ENCODE measurements around the gene UGCG.
"Not testable (repeated sequence)": the region's sequence is repeated elsewhere in the genome, so short reads cannot be mapped to it uniquely, and the experiment has no call there.

UGCG gene

DNA sequence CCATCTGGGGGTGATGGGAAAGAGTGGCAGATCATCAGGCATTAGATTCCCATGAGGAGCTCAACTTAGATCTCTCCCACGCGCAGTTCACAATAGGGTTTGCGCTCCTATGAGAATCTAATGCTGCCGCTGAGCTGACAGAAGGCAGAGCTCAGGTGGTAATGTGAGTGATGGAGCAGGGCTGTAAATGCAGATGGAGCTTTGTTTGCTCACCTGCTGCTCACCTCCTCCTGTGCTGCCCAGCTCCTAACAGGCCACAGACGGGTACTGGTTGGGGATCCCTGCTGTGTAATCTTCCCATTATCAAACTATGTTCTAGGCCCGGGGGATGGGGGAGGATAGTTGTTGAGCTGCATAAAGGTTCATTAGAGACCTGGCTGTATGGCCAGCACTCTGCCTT, 58.4 kb downstream of the UGCG start:
- DNase-seq (ENCODE audit: low spot score): no peak

DNA sequence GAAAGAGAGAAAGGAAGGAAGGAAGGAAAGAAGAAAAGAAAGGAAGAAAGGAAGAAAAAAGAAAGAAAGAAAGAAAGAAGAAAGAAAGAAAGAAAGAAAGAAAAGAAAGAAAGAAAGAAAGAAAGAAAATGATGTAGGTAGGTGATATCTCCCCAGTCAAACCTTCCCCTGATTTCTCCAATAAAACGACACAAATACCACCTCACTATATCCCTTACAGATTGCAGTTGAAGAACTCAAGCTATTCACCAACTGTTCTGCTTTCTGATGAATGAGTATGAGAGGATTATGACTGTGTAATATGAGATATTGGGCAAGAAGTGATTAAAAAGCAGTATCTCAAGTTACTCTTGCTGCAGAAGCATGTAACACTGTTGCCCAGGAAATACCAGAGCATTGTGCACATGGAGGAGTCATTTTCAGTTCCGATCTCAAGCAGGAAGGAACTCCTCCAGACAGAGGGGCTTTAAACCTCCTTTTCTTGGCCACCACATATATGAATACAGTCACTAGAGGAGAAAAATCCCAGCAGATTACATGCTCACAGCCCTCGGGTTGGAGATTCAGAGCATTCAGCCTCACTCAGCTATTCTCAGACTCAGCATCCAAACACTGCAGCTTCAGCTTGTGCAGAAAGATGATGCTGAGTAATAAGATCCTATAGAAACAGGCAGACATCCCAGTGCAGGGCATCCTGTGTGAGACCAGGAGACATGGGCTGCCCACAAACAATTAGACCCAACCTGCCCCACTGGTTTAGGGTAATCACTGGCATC, 61.4 kb downstream of the UGCG start:
- DNase-seq (ENCODE audit: low spot score): peak; percentile 18

DNA sequence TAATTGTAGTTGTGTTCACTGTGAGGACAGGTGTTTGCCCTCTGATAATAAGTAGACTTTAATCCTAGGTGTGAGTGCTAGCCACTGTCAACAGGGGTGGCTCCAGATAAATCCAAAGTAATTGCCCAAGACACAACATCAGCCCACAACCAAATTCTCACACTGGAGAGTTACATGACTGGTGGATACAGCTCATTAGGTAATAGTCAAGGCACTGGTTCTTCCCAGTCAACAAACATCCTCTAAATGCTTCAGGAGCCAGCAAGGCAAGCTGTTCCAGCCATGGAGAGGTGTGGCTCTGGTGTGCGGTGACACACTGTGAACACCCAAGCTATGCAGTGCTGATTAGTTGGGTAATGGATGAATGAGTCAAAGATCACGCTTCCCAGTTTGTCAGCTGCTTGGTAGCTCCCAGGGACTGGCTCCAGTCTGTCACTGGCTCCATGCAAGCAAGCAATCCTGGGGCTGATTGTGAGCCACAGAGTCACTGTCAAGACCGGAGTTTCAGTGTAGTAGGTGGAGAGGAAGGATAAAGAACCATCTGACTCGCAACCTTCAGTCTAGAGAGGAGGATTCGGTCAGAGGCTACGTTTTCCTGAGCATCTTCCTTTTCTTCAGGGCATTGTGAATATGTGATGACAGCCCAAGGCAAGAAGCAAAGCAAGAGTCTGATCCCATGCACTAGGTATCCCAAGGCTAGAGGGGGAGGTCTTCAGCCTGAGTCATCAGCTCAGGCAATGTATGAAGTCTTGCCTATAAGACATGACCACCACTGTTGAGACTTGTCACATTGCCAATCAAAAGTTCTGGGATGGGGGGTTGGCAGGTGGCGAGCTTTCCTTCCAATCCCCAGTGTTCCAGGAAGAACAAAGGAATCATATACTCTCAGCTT, 63.1 kb downstream of the UGCG start:
- no peak for DNase-seq (ENCODE audit: low spot score)

DNA sequence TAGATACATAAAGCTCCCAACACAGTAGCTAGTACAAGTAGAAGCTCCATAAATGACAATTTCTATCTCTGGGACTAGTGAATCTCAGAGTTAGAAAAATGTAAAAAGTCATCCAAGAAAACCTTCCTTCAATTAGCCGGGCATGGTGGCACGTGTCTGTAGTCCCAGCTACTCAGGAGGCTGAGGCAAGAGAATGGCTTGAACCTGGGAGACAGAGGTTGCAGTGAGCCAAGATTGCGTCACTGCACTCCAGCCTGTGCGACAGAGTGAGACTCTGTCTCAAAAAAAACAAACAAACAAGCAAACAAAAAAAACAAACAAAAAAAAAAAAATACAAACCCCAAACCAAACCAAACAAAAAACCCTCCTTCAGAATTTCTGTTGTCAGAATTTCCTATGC, 63.9 kb downstream of the UGCG start:
- DNase-seq (ENCODE audit: low spot score): not testable (repeated sequence)

DNA sequence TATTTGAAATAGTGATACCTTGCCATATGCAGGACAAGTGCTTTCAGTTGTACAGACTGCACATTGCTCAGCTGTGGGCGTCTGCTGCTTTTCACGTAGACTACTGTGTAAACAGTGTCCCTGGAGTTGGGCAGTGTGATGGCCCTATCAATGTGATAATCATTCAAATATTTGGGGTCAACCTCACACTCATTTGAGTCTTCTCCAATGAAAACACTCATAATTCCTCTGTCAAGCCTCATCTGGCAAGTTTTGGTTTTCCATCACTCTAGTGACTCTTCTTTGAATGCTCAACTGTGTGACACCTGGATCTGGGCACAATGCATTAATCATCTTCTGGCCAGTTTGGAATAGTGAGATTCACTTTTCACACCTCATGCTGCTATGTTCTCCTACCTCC, 64.4 kb downstream of the UGCG start:
- no peak for DNase-seq (ENCODE audit: low spot score)

DNA sequence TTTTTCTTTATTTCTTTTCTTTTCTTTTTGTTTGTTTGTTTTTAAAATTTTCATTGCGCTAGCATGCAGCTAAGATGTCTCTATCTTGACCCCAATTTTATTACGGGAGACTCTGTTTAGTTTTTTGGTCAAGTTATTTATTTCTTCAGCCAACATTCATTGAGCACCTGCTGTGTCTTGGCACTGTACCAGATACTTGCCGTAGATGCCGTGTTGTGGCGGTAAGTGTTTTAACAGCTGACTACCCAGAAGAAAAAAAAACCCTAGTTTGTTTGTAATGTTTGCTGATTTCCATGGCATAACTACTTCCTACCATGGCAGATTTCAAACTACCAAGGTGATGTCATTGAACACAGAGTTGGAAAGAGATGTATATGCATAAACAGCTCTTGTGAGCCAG, 65.0 kb downstream of the UGCG start:
- no peak for DNase-seq (ENCODE audit: low spot score)

DNA sequence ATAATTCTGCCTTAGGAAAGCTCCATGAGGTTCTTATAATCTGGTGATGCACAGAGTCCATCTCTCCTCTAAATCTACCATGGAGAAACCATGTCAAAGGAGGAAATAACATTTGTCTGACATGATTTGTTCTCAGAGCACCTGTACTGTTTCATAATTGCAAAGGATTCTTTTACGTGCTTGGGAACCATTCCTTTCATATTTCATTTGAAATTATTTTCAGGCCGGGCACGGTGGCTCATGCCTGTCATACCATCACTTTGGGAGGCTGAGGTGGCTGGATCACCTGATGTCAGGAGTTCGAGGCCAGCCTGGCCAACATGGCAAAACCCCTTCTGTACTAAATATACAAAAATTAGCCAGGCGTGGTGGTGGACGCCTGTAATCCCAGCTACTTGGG, 65.4 kb downstream of the UGCG start:
- DNase-seq (ENCODE audit: low spot score): no peak

DNA sequence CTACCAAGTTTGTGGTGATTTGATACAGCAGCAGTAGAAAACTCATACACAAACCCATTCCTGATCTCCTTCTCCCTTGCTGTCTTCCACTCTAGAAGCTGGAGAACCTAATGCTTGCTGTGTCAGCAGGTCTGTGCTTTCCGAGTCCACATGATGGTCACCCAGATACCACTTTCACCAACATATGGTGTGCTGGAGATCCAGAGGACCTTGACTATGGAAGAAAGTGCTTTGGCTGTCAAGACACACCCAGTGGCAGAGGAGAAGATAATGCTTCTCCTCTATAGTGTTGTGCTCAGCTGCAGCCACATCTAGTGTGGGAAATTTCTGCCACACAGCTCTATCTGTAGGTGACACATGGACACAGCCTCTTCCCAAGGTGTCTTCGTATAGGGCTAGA, 67.4 kb downstream of the UGCG start:
- DNase-seq (ENCODE audit: low spot score): no peak

DNA sequence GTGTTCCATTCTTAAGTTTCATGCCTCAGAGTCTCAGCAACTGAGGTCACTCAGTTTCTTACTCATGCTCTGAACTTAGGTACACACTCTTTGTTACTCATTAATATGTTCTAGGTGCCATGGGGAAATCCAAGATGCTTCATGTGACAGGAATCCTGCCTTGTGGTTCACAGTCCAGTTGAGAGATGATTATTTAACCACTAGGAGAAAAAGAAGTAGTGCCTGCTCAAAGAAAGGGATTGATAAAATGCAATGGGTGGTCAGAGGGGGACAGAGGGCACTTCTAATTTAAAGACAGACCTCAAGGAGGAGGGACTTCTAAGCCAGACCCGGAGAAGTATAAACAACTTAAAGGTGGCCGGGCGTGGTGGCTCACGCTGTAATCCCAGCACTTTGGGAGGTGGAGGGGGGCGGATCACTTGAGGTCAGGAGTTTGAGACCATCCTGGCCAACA, 69.0 kb downstream of the UGCG start:
- peak; percentile 29 for DNase-seq (ENCODE audit: low spot score)

DNA sequence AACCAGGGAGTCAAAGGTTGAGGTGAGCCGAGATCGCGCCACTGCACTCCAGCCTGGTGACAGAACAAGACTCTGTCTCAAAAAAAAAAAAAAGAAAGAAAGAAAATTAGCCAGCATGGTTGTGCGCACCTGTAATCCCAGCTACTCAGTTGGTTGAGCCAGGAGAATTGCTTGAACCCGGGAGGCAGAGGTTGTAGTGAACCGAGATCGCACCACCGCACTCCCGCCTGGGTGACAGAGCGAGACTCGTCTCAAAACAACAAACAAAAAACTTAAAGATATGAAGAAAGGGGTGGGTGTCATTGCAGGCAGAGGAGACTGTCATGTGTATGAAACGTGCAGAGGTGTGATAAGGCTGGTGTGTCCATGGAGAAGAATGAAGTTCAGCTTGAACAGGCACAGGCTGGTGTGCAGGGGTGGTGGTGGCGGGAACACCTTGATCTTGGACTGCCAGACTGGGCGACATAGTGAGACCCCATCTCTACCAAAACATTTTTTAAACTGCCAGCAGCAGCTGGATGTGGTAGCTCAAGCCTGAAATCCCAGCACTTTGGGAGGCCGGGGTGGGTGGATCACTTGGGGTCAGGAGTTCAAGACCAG, 69.6 kb downstream of the UGCG start:
- no peak for DNase-seq (ENCODE audit: low spot score)

DNA sequence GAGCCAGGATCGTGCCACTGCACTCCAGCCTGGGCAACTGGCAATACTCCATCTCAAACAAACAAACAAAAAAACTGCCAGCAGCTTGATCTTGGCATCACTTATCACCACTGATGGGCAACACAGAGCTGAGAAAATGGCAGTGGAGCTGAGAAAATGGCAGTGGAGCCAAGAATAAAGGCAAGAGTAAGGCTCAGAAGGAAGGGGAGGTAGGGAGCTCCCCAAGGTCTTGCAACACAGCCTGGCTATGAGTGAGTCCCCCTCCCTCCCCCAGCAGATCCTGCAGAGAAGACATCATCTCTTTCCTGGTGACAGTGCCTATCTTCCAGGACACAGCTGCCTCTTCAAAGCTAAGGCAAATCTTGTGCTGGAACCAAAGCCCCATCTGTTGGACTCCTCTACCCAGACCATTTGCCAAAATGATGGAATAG, 70.3 kb downstream of the UGCG start:
- no peak for DNase-seq (ENCODE audit: low spot score)

DNA sequence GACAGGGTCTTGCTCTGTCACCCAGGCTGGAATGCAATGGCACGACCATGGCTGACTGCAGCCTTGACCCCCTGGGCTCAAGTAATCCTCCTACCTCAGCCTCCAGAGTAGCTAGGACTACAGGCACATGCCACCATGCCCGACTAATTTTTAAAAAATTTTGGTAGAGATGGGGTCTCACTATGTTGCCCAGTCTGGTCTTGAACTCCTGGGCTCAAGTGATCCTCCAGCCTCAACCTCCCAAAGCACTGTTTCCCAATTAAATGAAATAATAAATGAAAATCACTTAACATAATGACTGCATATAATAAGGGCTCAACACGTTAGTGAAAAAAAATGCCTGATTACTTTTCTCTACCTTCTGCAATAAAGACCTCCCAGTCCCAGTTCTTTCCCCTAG, 71.0 kb downstream of the UGCG start:
- no peak for DNase-seq (ENCODE audit: low spot score)

DNA sequence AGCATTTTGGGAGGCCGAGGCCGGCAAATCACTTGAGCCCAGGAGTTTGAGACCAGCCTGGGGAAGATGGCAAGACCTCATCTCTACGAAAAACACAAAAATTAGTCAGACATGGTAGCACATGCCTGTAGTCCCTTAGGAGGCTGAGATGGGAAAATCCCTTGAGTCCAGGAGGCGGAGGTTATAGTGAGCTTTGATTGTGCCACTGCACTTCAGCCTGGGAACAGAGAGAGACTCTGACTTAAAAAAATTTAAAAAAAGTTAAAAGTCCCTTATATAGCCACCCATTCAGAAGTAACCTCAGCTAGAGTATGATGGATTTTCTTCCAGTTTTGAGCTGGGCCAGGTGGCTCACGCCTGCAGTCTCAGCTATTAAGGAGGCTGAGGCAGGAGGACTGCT, 72.4 kb downstream of the UGCG start:
- no peak for DNase-seq (ENCODE audit: low spot score)

DNA sequence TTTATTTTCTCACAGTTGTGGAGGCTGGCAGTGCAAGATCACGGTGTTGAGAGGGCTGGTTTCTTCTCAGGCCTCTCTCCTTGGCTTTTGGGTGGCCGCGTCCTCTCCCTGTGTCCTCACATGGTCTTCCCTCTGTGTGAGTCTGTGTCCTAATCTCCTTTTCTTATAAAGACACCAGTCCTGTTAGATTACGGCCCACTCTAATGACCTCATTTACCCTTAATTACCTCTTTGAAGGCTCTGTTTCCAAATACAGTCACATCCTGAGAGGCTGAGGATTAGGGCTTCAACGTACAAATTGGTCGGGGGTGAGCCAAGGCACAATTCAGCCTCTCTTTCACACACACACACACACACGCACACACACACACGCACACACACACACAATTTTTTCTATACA, 73.0 kb downstream of the UGCG start:
- DNase-seq (ENCODE audit: low spot score): no peak

DNA sequence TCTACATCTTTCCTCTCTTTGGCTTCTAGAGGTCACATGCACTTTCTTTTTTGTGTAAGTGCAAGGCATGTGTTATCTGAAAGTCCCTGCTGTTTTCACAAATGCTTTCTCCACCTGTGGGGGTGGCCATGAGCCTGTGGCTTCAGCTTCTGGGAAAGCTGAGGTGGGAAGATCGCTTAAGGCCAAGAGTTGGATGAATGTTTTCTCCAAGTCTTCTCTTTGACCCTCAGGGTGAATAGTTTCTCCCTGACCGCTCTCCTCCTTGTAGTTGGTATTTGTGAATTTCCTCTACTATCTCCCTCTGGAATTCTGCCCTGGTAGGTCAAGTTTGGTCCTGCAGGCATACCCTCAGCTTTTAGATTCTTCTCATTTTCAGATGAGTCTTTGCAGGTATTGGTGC, 74.2 kb downstream of the UGCG start:
- DNase-seq (ENCODE audit: low spot score): no peak

DNA sequence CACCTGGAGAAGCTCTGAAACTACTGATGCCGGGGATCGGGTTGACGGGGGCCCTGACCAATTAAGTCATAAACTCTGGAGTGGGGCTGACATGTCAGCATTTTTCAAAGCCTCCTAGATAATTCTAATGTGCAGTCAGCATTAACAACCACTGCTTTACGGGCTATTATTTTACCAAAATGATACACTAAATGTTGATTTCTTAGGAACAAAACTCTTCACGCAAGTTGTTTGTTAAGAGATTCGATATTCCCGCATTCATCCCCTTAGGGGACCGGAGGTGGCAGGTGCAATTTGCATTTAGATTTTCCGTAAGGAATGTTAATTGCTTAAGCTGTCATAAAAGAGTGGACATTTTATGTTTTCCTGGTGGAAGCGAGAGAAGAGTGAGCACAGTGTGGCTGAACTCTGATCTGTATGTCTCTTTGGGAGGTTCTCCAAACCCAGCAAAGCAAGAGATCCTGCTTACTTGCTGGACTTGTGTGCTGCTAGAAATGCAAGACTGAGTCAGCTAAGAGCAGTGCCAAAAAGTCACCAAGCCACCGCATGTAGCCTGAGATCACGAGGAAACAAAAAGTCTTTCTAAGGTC, 77.6 kb downstream of the UGCG start:
- DNase-seq (ENCODE audit: low spot score): no peak

DNA sequence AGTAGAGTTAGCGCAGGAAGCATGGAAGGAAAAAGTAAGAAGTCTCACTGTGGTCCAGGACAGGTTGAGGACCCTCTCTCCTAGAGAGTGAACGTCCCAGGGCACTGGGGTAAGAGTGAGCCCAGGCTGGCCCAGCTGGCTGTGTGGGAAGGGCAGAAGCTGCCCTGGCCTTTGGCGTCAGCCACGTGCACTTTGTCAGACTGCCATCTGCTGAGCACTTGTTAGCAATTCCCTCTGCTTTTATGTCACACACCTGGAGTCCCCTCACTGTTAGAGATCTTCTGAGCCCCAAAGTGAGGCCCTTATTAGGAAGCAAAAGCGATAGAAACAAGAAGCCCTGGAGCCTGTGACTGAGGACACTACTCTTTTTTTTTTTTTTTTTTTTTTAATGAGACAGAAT, 79.1 kb downstream of the UGCG start:
- peak; percentile 13 for DNase-seq (ENCODE audit: low spot score)

DNA sequence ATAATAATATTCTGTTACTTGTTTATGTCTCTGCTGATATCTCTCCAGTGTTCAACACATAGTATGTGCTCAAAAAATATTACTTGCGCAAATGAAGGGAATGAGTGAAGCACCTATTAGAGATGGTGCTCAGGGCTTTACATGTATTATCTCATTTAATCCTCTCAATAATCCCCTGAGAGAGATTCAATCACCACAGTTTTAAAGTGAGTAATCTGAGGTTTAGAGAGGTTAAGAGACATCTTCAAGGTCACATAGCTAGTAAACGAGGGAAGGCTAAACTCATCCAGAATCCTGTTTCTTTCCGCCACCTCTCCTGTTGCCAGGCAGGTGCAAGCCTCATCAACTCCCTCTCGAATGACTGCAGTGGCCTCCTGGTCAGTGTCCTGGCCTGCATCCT, 82.0 kb downstream of the UGCG start:
- DNase-seq (ENCODE audit: low spot score): no peak

DNA sequence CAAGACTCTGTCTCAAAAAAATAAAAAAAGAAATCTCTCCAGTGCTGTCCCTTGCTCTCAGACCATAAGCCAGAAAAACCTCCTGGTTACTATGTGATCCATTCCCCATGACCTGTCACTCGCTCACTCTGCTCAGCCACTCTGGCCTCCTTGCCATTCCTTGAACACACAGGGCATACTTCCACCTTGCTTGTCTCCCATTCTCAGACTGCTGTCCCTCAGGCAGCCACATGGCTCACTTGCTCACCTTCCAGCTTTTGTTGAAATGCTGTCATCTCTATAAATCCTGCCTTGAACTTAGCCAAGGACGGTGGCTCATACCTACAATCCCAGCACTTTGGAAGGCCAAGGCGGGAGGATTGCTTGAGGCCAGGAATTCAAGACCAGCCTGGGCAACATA, 82.9 kb downstream of the UGCG start:
- no peak for DNase-seq (ENCODE audit: low spot score)

DNA sequence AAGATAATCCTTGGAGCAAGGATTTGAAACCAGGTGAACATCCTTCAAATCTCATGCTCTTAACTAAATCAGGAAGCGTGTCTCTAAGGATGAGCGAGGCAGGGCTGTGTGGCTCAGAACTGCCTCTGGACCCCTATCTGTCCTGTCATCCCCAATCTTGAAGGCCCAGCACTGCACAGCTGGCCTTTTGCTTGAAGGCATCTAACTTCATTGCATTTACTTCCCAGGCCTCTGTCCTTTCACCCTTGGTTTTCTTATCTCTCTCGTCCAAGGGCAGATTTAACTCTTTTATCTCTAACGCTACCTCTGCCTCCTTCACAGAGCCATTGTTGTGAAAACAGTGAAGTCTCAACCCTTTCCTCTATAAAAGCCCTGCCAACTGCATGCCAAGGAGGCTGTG, 83.8 kb downstream of the UGCG start:
- DNase-seq (ENCODE audit: low spot score): no peak

DNA sequence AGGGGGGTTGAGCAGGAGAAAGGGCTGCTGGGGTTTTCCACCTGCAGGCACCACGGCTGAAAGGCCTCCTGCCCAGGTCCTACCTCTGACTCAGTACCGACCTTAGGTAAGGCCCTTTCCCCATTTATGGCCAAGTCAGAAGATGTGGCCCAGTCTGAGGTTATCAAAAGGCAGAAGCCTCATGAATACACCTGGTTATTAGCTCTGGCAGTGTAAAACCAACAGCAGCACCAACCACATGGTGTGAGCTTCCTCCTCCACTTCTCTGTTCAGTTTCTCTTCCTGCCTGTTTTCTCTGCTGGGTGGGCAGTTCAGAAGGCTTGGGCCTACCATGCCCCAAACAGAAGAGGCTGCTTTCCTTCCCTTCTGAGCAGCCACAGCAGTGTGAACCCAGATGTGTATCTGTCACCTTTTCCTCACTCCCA, 86.9 kb downstream of the UGCG start:
- no peak for DNase-seq (ENCODE audit: low spot score)

DNA sequence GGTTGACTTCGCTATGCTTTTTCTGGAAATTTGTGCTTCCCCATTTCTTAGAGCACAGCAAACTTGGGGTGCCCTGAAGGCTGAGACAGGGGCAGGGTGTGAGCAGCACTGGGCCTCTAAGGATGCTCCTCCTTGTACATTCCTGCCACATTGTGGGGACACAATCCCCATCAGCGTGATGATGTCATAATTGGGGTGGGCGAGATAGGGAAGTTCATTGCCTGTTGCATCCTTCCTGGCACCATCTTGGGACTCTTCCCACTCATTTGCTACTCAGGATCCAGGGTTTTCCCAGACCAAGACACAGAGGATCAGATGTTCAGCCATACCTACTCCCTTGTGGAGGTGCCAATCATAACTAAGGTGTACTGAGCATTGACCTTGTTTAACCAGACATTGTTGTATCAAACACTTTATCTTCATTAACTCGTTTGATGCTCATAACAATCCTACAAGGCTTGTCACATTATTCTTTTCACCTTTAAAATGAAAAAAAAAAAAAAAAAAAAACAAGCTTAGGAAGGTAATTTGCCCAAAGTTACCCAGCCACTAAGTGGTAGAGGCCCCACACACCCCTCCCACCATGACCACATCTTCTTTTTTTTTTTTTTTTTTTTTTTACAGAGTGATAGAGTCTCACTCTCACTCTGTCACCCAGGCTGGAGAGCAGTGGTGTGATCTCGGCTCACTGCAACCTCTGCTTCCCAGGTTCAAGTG, 87.6 kb downstream of the UGCG start:
- DNase-seq (ENCODE audit: low spot score): no peak
